Hepatocyte (in vitro differentiated cells): ENCODE data around the gene SPECC1. TPM values are rescaled to one million over a fixed set of nuclear protein-coding genes. Genes with fewer than 3 reads are reported as not detected.

Experiments used
- DNase-seq: peaks from one replicate; pipeline ENCODE4 v3.0.0-alpha.2; 2016; ENCODE audit warnings: low spot score
- H2AFZ ChIP-seq: fragments of 200-600 bp; sonication (generic); 2 replicates; pipeline ENCODE4 v1.6.0; 2016; ENCODE audit warnings: antibody characterized with exemption, mild to moderate bottlenecking
- H3K27ac ChIP-seq: fragments of 200-600 bp; sonication (generic); 2 replicates; pipeline ENCODE4 v1.5.1; 2016; ENCODE audit warnings: mild to moderate bottlenecking
- H3K27me3 ChIP-seq: fragments of 200-600 bp; sonication (generic); 2 replicates; pipeline ENCODE4 v1.6.1; 2016
- H3K36me3 ChIP-seq: fragments of 200-600 bp; sonication (generic); replicated peaks from 2 replicates; pipeline ENCODE4 v1.5.1; 2016; ENCODE audit warnings: low read depth; ENCODE audit not compliant: insufficient read depth
- H3K4me1 ChIP-seq: fragments of 200-600 bp; sonication (generic); 2 replicates; pipeline ENCODE4 v1.5.1; 2016; ENCODE audit warnings: mild to moderate bottlenecking, moderate library complexity; ENCODE audit not compliant: insufficient read depth
- H3K4me2 ChIP-seq: fragments of 200-600 bp; sonication (generic); 2 replicates; pipeline ENCODE4 v1.6.0; 2016
- H3K4me3 ChIP-seq: fragments of 200-600 bp; sonication (generic); 2 replicates; pipeline ENCODE4 v1.5.1; 2016; ENCODE audit warnings: mild to moderate bottlenecking
- H3K79me2 ChIP-seq: fragments of 200-600 bp; sonication (generic); 2 replicates; pipeline ENCODE4 v1.6.0; 2017; ENCODE audit warnings: mild to moderate bottlenecking
- H3K9me2 ChIP-seq: fragments of 200-600 bp; sonication (generic); replicated peaks from 2 replicates; pipeline ENCODE4 v1.6.0; 2017; ENCODE audit warnings: mild to moderate bottlenecking; ENCODE audit not compliant: insufficient read depth
- H3K9me3 ChIP-seq: fragments of 200-600 bp; sonication (generic); 2 replicates; pipeline ENCODE4 v1.5.1; 2016; ENCODE audit warnings: low read depth, mild to moderate bottlenecking
- H4K20me1 ChIP-seq: fragments of 200-600 bp; sonication (generic); 2 replicates; pipeline ENCODE4 v1.6.0; 2016; ENCODE audit warnings: mild to moderate bottlenecking; ENCODE audit not compliant: insufficient read depth, poor library complexity, severe bottlenecking
- EZH2 ChIP-seq: fragments of 200-600 bp; sonication (generic); IDR thresholded peaks from 2 replicates; pipeline ENCODE4 v1.6.1; 2016; ENCODE audit warnings: antibody characterized with exemption, mild to moderate bottlenecking, borderline replicate concordance
- EZH2phosphoT487 ChIP-seq: fragments of 200-600 bp; sonication (generic); IDR thresholded peaks from one replicate; pipeline ENCODE4 v1.6.1; 2018; ENCODE audit warnings: antibody characterized with exemption, mild to moderate bottlenecking, low read depth, moderate library complexity; ENCODE audit not compliant: unreplicated experiment, severe bottlenecking
- WGBS: methylation state at CpG from one replicate; pipeline ENCODE4 v1.1.6; 2016; ENCODE audit warnings: low lambda C conversion rate; ENCODE audit errors: missing lambda C conversion rate; 5-methylcytosine and 5-hydroxymethylcytosine counted together
- polyA plus RNA-seq: library from polyadenylated mRNA; unstranded; fragments of >200 nt; fragmentation: Nextera tagmentation; extraction: Ambion mirVana; gene quantifications from 2 replicates; pipeline ENCODE4 v1.2.1, GENCODE V29; 2016
- total RNA-seq: library from RNA; depleted of rRNA; stranded (reverse); fragments of >200 nt; gene quantifications from 2 replicates; pipeline ENCODE4 v1.2.3, GENCODE V29; 2014
- TF ChIP-seq, protein P1 (sequence below): fragments of 200-600 bp; sonication (generic); IDR thresholded peaks from 2 replicates; pipeline ENCODE4 v1.5.1; 2016; ENCODE audit warnings: antibody characterized with exemption, mild to moderate bottlenecking; ENCODE audit not compliant: poor library complexity

The SPECC1 gene
- total and polyA plus RNA-seq, 2 experiments from 2014 or later: 20.4 to 57.5 TPM

GRCh38 chr17:20039037-20039436, 29.9 kb downstream of the SPECC1 start:
- Histone ChIP-seq H3K79me2 (no peaks in the 10 kb centered on the region), H3K4me1 (no peaks in the 10 kb centered on the region), H3K27me3 (no peaks in the 10 kb centered on the region), H4K20me1 (no peaks in the 10 kb centered on the region), H3K9me3 (no peaks in the 10 kb centered on the region), H3K4me3 (no peak overlapping the region), H3K4me2 (no peak overlapping the region), H3K27ac (no peak overlapping the region), H3K36me3 (no peaks in the 10 kb centered on the region), H3K9me2 (no peaks in the 10 kb centered on the region), H2AFZ (no peak overlapping the region)
- no peak for DNase-seq
- TF ChIP-seq EZH2 (no peak), EZH2phosphoT487 (no peak)
- TF ChIP-seq, protein P1, sequence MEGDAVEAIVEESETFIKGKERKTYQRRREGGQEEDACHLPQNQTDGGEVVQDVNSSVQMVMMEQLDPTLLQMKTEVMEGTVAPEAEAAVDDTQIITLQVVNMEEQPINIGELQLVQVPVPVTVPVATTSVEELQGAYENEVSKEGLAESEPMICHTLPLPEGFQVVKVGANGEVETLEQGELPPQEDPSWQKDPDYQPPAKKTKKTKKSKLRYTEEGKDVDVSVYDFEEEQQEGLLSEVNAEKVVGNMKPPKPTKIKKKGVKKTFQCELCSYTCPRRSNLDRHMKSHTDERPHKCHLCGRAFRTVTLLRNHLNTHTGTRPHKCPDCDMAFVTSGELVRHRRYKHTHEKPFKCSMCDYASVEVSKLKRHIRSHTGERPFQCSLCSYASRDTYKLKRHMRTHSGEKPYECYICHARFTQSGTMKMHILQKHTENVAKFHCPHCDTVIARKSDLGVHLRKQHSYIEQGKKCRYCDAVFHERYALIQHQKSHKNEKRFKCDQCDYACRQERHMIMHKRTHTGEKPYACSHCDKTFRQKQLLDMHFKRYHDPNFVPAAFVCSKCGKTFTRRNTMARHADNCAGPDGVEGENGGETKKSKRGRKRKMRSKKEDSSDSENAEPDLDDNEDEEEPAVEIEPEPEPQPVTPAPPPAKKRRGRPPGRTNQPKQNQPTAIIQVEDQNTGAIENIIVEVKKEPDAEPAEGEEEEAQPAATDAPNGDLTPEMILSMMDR: no peak
- 78% methylated on average over 2 of the region's 2 CpGs for WGBS

- no peaks in the 10 kb centered on the region for H3K79me2 ChIP-seq
- H4K20me1 ChIP-seq: no peaks in the 10 kb centered on the region
- no peak overlapping the region for H2AFZ ChIP-seq
- DNase-seq: no peak
- no peak overlapping the region for H3K4me2 ChIP-seq
- H3K9me3 ChIP-seq: no peaks in the 10 kb centered on the region
- H3K4me1 ChIP-seq: no peaks in the 10 kb centered on the region
- TF ChIP-seq EZH2phosphoT487 (no peak), EZH2 (no peak)
- TF ChIP-seq, protein P1: no peak
- H3K9me2 ChIP-seq: no peaks in the 10 kb centered on the region
- H3K4me3 ChIP-seq: no peak overlapping the region
- H3K27me3 ChIP-seq: no peaks in the 10 kb centered on the region
- no peaks in the 10 kb centered on the region for H3K36me3 ChIP-seq
- no peak overlapping the region for H3K27ac ChIP-seq
Observed at GRCh38 chr17:20040216-20040615, 31.1 kb downstream of the SPECC1 start.

DNA sequence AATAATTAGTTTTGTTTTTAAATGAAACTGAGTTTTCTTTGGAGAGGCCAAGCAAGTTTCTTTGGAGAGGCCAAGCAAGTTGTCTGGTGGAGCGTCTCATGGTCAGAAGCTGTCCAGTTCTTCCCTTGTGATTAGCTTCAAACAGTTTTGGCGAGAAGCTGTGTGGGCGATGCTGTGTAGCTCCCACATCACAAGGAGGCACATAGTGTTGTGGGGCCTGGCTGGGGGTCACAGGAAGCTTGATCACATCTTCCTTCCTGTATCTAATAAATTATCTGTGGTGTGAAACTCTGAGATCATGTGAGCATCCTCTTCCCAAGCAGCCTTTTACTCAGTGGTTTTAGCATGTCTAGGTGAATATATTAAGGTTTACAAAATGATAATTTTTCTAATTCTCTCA, 33.9 kb downstream of the SPECC1 start:
- no peak for TF ChIP-seq EZH2phosphoT487
- TF ChIP-seq, protein P1: no peak
- Histone ChIP-seq H4K20me1 (no peaks in the 10 kb centered on the region), H3K9me3 (no peaks in the 10 kb centered on the region), H3K36me3 (no peaks in the 10 kb centered on the region), H2AFZ (no peak overlapping the region), H3K79me2 (no peaks in the 10 kb centered on the region), H3K27me3 (no peaks in the 10 kb centered on the region), H3K4me1 (no peaks in the 10 kb centered on the region), H3K27ac (no peak overlapping the region), H3K4me2 (no peak overlapping the region), H3K4me3 (no peak overlapping the region), H3K9me2 (no peaks in the 10 kb centered on the region)
- WGBS: 90% methylated on average over 3 of the region's 3 CpGs
- DNase-seq: no peak

- Histone ChIP-seq H3K79me2 (no peaks in the 10 kb centered on the region), H3K4me3 (no peak overlapping the region), H3K9me2 (no peaks in the 10 kb centered on the region), H3K27me3 (no peaks in the 10 kb centered on the region), H3K9me3 (no peaks in the 10 kb centered on the region), H3K36me3 (no peaks in the 10 kb centered on the region), H2AFZ (no peak overlapping the region), H3K4me1 (no peaks in the 10 kb centered on the region), H3K4me2 (no peak overlapping the region), H4K20me1 (no peaks in the 10 kb centered on the region), H3K27ac (no peak overlapping the region)
- 68% methylated on average over 1 of the region's 1 CpG for WGBS
- DNase-seq: no peak
- TF ChIP-seq, protein P1: no peak
- TF ChIP-seq EZH2: no peak
Observed at GRCh38 chr17:20045476-20045875, 36.3 kb downstream of the SPECC1 start.
